IPS DF 19.7 (cell line): ENCODE results near the gene EPSTI1.

ENCODE experiments used
- DNase-seq: peaks from one replicate; pipeline ENCODE4 v3.0.0-alpha.2; 2013; ENCODE audit warnings: low read depth, low spot score

Gene EPSTI1

GRCh38 chr13:42852136-42852535 lies 139.9 kb downstream of the EPSTI1 start:
- DNase-seq, result no peak

GRCh38 chr13:42849200-42849599 lies 142.8 kb downstream of the EPSTI1 start:
- DNase-seq, result no peak

- DNase-seq, result no peak
These were observed 144.0 kb downstream of the EPSTI1 start for GRCh38 chr13:42847891-42848663.

DNA sequence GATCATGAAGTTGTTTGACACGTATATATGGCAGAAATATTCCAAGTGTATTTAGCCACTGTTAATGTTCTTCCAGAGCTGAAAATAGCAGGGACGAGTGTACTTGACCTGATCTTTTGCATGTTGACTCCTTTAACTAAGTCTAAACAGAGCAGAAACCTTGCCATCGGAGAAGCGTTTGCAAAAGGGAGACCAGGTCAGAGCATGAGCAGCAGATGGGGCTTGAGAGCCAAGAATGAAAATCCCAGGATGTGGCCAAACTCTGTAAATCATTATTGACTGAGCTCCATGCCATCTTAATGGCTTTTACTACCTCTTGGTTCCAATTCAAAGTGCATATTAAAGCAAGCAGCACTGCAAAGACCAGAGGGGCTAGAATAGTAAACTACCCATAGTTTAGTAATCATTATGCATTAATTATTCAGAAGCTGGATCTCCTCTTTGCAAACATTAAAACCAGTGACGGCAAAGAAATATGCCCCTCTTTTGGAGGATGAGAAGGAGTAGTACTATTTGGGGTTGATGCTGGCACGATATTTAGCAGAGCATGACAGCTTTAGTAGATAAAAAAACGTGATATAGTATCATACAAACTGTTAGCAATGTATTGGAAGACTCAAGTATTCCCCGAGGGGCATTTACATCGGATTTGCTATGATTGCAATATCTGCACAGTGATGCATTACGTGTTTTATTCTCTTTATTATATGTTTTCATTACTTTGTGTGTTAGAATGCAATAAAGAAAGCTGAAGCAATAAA lies 154.9 kb downstream of the EPSTI1 start:
- no peak for DNase-seq
